Esophagus squamous epithelium (tissue), 4 donors: Measurements from ENCODE around the gene ST13.

Source experiments
- POLR2A ChIP-seq, 4 donors: fragments of 450-650 bp; IDR thresholded peaks; one replicate each; pipeline ENCODE4 v1.6.1; 2017; ENCODE audit warnings: antibody characterized with exemption in 4 of 4, mild to moderate bottlenecking in 4 of 4, moderate library complexity in 3 of 4
- TF ChIP-seq, protein P1 (sequence below), 6 experiments: fragments of 450-650 bp in 4 of 6; fragments of 200-600 bp in 2 of 6; sonication (generic) in 2 of 6; IDR thresholded peaks; one replicate each; pipeline ENCODE4 v1.5.1; 2016 to 2019; ENCODE audit warnings: antibody characterized with exemption in 6 of 6, mild to moderate bottlenecking in 4 of 6, moderate library complexity in 4 of 6

- TF ChIP-seq, protein P1, sequence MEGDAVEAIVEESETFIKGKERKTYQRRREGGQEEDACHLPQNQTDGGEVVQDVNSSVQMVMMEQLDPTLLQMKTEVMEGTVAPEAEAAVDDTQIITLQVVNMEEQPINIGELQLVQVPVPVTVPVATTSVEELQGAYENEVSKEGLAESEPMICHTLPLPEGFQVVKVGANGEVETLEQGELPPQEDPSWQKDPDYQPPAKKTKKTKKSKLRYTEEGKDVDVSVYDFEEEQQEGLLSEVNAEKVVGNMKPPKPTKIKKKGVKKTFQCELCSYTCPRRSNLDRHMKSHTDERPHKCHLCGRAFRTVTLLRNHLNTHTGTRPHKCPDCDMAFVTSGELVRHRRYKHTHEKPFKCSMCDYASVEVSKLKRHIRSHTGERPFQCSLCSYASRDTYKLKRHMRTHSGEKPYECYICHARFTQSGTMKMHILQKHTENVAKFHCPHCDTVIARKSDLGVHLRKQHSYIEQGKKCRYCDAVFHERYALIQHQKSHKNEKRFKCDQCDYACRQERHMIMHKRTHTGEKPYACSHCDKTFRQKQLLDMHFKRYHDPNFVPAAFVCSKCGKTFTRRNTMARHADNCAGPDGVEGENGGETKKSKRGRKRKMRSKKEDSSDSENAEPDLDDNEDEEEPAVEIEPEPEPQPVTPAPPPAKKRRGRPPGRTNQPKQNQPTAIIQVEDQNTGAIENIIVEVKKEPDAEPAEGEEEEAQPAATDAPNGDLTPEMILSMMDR (IDR thresholded peaks at IDR 0.05): no peak
- no peak for TF ChIP-seq POLR2A (IDR thresholded peaks at IDR 0.05)
These were observed 11.5 kb downstream of the ST13 start for GRCh38 chr22:40844951-40845350.
